GM10266 (cell line): Measurements from ENCODE around the gene TXNDC16.

Source experiments
- DNase-seq: peaks from one replicate; pipeline ENCODE4 v3.0.0; 2012; ENCODE audit errors: extremely low spot score
- CTCF ChIP-seq: IDR thresholded peaks from 2 replicates; pipeline ENCODE4 v1.5.1; 2012; ENCODE audit warnings: mild to moderate bottlenecking, low read depth; ENCODE audit not compliant: control insufficient read depth, insufficient read depth; ENCODE audit errors: missing control alignments

Gene TXNDC16

GRCh38 chr14:52455291-52456088 is 96.8 kb downstream of the TXNDC16 start:
- DNase-seq: no peak
- no peak for TF ChIP-seq CTCF

- no peak for DNase-seq
- no peak for TF ChIP-seq CTCF
Observed at GRCh38 chr14:52447236-52447635, 105.1 kb downstream of the TXNDC16 start.

DNA sequence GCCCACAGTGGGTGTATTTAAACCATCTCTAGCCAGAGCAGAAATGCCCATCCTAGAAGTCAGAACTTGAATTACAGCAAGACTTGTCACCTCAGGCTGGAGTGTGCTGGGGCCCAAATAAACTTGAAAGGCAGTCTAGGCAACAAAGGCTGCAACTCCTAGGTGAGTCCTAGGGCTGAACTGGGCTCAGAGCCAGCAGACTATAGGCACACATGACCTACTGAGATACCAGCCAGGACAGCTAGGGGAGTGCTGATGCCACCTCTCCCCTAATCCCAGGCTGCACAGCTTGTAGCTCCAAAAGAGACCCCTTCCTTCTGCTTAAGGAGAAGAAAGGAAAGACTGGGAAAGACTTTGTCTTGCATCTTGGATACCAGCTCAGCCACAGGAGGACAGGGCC is 106.0 kb downstream of the TXNDC16 start:
- TF ChIP-seq CTCF: no peak
- no peak for DNase-seq

GRCh38 chr14:52443506-52443905 is 108.8 kb downstream of the TXNDC16 start:
- no peak for DNase-seq

GRCh38 chr14:52442602-52443001 is 109.7 kb downstream of the TXNDC16 start:
- no peak for TF ChIP-seq CTCF
- DNase-seq: no peak

More at GRCh38 chr14:52443506-52443905, 108.8 kb downstream of the TXNDC16 start:
- TF ChIP-seq CTCF: no peak

DNA sequence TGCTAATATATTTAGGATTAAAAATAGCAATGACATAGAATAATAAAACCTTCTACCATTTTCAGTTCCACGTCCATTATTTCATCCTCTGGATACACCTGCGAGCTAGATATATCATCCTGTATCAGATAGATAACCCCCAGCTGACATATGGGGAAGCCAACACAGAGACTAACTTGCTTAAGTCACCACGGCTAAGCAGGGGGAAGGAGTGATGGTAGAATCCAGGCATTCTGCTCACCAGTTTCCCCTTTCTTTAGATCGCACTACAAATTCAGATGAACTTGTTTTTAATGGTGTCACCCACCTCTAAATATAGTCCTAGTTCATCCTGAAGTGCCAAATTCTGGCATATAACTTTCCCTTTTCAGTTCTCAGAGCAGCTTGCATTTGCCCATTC is 110.1 kb downstream of the TXNDC16 start:
- no peak for TF ChIP-seq CTCF
- no peak for DNase-seq

DNA sequence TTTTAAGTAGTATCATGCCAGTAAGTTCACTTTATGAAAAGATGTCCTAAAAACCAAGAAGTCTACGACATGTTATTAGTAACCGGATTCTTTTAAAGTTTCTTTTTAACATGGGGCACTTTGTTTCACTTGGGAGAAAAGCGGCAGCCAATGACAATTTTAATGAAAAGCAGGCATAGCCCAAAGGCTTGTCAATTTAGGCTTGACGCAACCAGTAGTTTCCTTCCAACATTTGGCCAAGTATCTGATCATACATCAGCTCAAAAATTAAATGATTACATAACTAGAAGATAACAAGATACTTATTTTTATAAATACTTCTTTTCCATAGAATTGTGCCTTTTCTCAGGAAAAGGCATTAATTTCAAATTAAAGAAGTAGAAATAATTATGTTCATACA is 112.8 kb downstream of the TXNDC16 start:
- DNase-seq: no peak
- no peak for TF ChIP-seq CTCF
